IPS-NIHi11 (cell line): Measurements from ENCODE around the gene EPHB1.

Source experiments
- DNase-seq: peaks from one replicate; pipeline ENCODE4 v3.0.0; 2012; ENCODE audit warnings: mixed read lengths, low spot score

The EPHB1 gene

GRCh38 chr3:134794950-134795745 is at the start of gene EPHB1:
Gene EPHB1, plus strand, starts transcription at chr3:134795260.
- DNase-seq = peak; percentile 95

GRCh38 chr3:134748698-134749097 is 46.4 kb upstream of the EPHB1 start:
- DNase-seq = no peak

- no peak for DNase-seq
These were observed 45.9 kb upstream of the EPHB1 start for GRCh38 chr3:134749174-134749573.

GRCh38 chr3:134749802-134750553 is 45.1 kb upstream of the EPHB1 start:
- DNase-seq = peak; percentile 39

GRCh38 chr3:134751831-134752230 is 43.2 kb upstream of the EPHB1 start:
- DNase-seq = no peak

GRCh38 chr3:134752761-134753461 is 42.1 kb upstream of the EPHB1 start:
- no peak for DNase-seq

DNA sequence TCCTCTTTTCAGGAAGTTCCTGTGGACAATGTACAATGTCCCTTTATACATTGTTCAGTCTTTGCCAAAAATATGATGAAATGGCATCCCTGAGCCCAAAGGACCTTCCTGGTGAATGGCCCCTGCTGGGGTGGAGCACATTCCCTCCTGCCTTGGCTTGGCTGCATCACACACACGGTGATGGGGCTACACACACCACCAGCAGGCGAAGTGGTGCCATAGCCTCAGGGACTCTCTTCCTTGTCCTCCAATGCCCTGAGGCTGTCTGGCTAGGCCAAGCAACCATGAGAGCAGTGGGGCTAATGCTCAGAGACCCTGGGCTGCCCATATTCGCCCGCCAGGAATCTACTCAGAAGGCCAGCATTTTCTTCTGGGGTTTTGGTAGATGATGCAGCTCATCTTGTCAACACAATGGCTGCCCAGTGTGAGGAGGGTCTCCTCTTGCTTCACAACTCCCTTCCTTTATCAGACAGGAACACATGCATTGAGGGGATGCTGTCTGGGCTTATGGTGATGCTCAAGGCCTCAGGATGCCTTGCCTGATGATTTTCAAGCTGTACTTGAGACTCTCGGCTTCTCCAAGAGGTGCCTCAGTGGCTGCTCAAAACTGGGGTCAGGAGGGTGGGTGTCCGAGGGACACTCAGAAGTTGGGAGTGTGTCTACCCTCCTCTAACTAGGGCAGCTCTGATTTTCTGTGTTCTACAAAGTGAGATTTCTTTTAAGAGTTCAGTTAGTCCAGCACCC is 40.9 kb upstream of the EPHB1 start:
- DNase-seq = peak; percentile 17

DNA sequence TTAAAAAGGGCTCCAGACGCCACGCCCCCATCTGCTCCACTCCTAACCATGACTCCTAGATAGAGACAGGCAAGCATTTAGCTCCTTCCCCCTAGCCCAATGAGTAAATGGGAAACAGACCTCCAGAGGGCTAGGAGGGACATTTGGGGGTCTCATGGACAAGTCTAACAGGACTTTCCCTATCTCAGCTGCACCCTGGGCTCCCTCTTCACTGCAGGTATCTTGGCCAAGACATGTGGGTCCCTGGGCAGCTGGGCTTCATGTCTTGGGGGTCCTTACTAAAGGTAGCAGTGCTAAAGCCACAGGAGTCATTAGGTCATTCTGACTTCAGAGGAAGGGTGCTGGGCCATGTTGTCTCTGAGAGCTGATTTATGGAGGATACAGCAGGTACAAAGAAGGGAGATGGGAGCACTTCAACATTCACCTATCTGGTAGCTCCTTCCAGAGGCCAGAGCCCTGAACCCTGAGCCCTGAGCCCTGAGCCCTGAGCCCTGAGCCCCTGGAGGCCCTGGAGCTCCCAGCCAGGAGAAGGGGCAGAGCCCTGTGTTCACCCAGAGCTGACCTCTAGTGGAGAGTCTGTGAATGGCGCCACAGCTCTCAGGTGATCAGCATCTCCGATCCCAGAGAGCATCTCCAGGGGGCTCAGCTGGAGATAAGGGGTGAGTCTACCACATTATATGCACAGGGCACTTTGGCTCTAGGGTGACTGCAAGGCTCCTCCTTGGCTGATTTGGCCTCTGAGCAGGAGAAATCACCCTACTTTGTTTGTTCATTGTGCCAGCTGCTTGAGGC is 40.1 kb upstream of the EPHB1 start:
- DNase-seq = peak; percentile 79

- no peak for DNase-seq
These were observed 39.2 kb upstream of the EPHB1 start for GRCh38 chr3:134755821-134756220.

DNA sequence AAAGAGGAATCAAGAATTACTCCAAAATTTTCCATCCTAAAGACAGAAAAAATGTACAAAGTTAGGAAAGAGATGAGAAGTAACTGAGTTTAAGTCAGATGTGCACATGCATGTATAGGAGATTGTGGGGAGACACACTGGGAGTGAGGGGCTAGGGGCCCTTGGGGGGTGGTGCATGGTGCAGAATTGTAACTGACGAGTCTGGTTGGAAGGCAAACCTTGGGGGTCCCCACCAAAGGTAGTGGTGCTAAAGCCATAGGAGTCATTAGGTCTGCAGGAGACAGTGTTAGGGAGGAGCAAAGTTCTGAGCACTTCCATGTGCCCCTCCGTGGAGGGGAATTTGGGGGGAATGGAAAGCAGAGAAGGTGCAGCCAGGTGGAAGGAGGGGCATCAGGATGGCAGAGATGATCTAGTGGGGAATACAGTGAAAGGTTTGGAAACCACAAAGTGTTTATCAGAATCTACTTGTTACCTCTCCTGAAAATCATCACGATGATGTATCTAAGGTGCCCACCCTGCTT is 37.5 kb upstream of the EPHB1 start:
- DNase-seq = no peak

DNA sequence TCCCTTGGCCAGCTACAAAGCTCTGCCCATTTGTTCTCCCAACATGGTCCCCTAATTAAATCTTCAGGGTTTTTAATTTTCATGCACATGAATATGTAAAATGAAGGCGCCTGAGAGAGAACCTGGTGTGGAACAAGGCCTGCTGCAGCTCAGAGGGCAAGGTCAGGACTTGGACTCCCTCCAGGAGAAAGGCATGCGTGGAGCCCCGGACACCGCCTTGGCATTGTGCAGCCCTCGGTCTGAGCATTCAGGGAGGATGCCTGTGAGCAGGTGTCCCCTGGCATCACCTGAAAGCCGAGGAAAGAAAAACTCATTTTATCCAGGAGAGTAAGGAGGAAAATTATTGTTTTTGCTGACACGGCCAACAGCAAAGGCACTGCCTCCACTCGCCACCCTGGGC is 33.8 kb upstream of the EPHB1 start:
- no peak for DNase-seq

GRCh38 chr3:134762016-134762415 is 33.0 kb upstream of the EPHB1 start:
- DNase-seq = no peak

GRCh38 chr3:134765468-134765867 is 29.6 kb upstream of the EPHB1 start:
- no peak for DNase-seq

GRCh38 chr3:134766290-134766689 is 28.8 kb upstream of the EPHB1 start:
- no peak for DNase-seq

- DNase-seq = no peak
These were observed 26.9 kb upstream of the EPHB1 start for GRCh38 chr3:134768116-134768515.

DNA sequence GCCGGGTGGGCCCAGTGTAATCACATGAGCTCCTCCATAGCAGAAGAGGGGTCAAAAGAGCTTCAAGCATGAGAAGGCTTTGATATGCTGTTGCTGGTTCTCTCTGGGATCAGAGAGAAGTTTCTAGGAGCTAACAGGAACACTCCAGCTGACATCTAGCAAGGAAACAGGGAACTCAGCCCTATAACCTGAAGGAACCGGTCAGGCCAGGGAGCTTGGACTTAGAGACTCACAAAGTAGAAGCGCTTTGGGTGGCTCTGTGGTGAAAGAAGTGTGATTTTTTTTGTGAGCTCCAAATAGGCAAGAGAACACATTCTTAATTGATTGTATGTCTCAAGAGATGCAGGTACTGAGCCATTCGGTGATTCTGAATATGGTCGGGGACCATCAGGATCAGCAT is 26.2 kb upstream of the EPHB1 start:
- no peak for DNase-seq

GRCh38 chr3:134769287-134769868 is 25.7 kb upstream of the EPHB1 start:
- no peak for DNase-seq

- DNase-seq = no peak
These were observed 23.0 kb upstream of the EPHB1 start for GRCh38 chr3:134772011-134772410.

DNA sequence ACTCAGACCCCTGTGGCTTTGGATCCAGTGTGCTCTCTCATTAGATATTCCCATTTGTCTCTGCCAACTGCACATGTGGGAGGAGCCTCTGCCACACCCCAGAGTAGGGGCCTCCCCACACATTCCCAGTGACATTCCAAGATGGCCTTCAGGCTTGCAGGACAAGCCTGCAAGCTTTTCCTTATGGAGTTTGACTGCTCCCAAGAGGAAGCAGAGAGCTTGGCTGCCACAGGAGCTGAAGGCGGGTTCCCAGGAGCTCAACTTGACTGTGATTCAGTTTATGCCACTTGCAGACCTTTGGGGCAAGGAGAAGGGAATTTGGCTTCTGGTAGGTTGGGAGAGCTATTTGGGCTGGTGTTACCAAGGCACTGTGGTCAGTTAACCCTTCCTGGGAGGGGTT is 22.5 kb upstream of the EPHB1 start:
- no peak for DNase-seq

- no peak for DNase-seq
These were observed 19.2 kb upstream of the EPHB1 start for GRCh38 chr3:134775831-134776230.

DNA sequence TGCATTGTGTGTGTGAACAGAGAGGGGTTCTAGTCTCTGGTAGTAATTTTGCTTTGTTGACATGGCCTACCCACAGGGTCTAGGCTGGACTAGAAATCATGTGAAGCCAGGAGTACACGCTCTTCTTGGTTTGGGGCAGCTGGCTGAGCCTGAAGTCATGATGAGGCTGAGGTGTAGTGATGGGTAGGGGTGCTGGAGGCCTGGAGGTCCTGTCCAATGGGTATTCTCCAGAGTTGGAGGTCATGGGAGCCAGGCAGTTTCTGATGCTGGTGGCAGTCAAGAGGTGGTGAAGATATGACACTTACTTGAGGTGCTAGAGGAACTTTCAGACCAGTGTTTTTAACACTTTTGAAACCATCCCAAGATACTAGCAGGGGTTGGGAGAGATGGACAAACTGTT is 18.5 kb upstream of the EPHB1 start:
- no peak for DNase-seq
